Panc1 (cell line): ENCODE data around the gene SMAP1. TPM values are rescaled to one million over a fixed set of nuclear protein-coding genes. Genes with fewer than 3 reads are reported as not detected.

Source experiments
- ATAC-seq: fragments of 200-7000 bp; cut with Tn5 transposase; 2 replicates; pipeline ENCODE4 v1.9.1; 2020; ENCODE audit warnings: mild to moderate bottlenecking, moderate library complexity
- BruUV-seq: library from RNA; stranded (reverse); fragments of 400-500 nt; replicated peaks from 2 replicates; lab custom pipeline; 2021; lab: Mats Ljungman, UMichigan
- CTCF ChIA-PET: fragments of 300-600 bp; sonication (Branson Sonifier 250); formaldehyde crosslinking; loops from one replicate; lab custom pipeline; 2022; ENCODE audit warnings: antibody characterized with exemption; lab: Charles Lee
- POLR2A ChIA-PET: fragments of 300-600 bp; sonication (Branson Sonifier 250); formaldehyde crosslinking; loops from one replicate; lab custom pipeline; 2022; ENCODE audit warnings: antibody characterized with exemption; lab: Charles Lee
- DNase-seq: peaks from one replicate; pipeline ENCODE4 v3.0.0-alpha.2; 2010; ENCODE audit warnings: low read depth, low spot score
- H3K27ac ChIP-seq: 2 replicates; pipeline ENCODE4 v1.5.1; 2011; ENCODE audit warnings: mild to moderate bottlenecking, low read length, inconsistent platforms
- H3K27me3 ChIP-seq: fragments of 200-500 bp; sonication (Bioruptor generic); 2 replicates; pipeline ENCODE4 v1.6.0; 2014; ENCODE audit warnings: low read length, inconsistent platforms; ENCODE audit not compliant: control insufficient read depth, insufficient read depth
- H3K36me3 ChIP-seq: fragments of 200-500 bp; sonication (Bioruptor generic); 2 replicates; pipeline ENCODE4 v1.5.1; 2014; ENCODE audit warnings: inconsistent platforms, mild to moderate bottlenecking, low read length, moderate library complexity; ENCODE audit not compliant: control insufficient read depth, insufficient read depth
- H3K4me1 ChIP-seq: 2 replicates; pipeline ENCODE4 v1.5.1; 2011; ENCODE audit warnings: inconsistent platforms, mild to moderate bottlenecking, low read length, moderate library complexity; ENCODE audit not compliant: control insufficient read depth, insufficient read depth
- H3K4me3 ChIP-seq, 2 experiments: 2 replicates each; pipeline ENCODE4 v1.5.1; 2011 to 2012; ENCODE audit warnings: low read depth in 2 of 2, low read length in 2 of 2, mild to moderate bottlenecking in 2 of 2, inconsistent platforms in 1 of 2, moderate library complexity in 1 of 2
- H3K9me3 ChIP-seq: fragments of 200-500 bp; sonication (Bioruptor generic); 2 replicates; pipeline ENCODE4 v1.5.1; 2014; ENCODE audit warnings: low read depth, mild to moderate bottlenecking, inconsistent platforms, low read length, moderate library complexity; ENCODE audit not compliant: control insufficient read depth, insufficient read depth
- POLR2AphosphoS5 ChIP-seq: IDR thresholded peaks from 2 replicates; pipeline ENCODE4 v1.6.1; 2012; ENCODE audit warnings: mild to moderate bottlenecking, low read depth, low read length, moderate library complexity
- SIN3A ChIP-seq: IDR thresholded peaks from 2 replicates; pipeline ENCODE4 v1.6.1; 2012; ENCODE audit warnings: low read depth, mild to moderate bottlenecking, low read length, moderate library complexity, borderline replicate concordance; ENCODE audit not compliant: insufficient read depth
- TCF7L2 ChIP-seq: IDR thresholded peaks from 2 replicates; pipeline ENCODE4 v1.6.1; 2011; ENCODE audit warnings: mild to moderate bottlenecking, low read depth, low read length, inconsistent platforms
- in situ Hi-C: cut with HindIII; loops from 2 replicates; pipeline ENCODE4 v1.10.0; 2016; ENCODE audit warnings: low sequenced_read_pairs, low pct_unique_long_range_greater_than_20kb
- intact Hi-C: fragments of 100-400 bp; cut with micrococcal nuclease; formaldehyde crosslinking; loops from one replicate; pipeline ENCODE4 v1.10.0; 2022; ENCODE audit not compliant: unreplicated experiment
- total RNA-seq: library from RNA; stranded (reverse); gene quantifications from one replicate; pipeline ENCODE4 v1.2.1, GENCODE V29; 2021; ENCODE audit not compliant: unreplicated experiment
- TF ChIP-seq, protein P1 (sequence below): fragments of 450-650 bp; IDR thresholded peaks from 2 replicates; pipeline ENCODE4 v1.5.1; 2017; ENCODE audit warnings: mild to moderate bottlenecking
- TF ChIP-seq, protein P2 (sequence below), 2 experiments: IDR thresholded peaks; 2 replicates each; pipeline ENCODE4 v1.6.1; 2011 to 2012; ENCODE audit warnings: low read depth in 2 of 2, control low read depth in 1 of 2, low read length in 1 of 2, mild to moderate bottlenecking in 1 of 2, moderate library complexity in 1 of 2; ENCODE audit not compliant: insufficient read depth in 1 of 2

Gene SMAP1
- total RNA-seq, 1 experiment from 2014 or later: 41.9 TPM

DNA sequence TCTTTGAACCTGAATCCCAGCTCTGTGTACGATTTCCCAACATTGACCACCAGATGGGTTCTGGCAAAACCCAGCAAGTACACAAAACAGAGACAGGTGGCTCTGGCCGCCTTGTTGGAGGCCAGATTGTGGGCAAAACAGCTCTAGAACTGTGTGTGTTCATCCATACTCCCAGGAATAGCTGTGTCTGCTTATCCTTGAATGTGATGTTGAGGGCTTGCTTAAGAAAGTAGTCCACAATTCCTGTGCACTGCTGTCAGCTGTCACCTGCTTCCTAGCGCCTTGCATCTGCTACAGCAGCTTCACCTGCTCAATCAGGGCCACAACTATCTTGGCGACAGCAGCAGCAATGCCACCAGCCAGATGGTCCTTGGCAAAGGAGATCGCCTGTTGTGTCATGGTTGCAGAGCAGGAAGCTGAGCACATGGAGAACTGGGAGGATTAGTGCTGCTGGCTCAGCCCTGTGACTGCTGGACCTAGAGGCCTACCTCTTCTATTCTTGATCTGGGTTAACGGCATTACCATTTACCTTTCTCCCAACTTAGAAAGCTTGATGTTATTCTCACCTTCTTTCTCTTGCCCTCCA, 3.7 kb upstream of the SMAP1 start:
- CTCF ChIA-PET: no interaction called here
- ATAC-seq (no peak), DNase-seq (no peak)
- TF ChIP-seq POLR2AphosphoS5 (no peak), TCF7L2 (no peak), SIN3A (no peak)
- TF ChIP-seq, protein P1, sequence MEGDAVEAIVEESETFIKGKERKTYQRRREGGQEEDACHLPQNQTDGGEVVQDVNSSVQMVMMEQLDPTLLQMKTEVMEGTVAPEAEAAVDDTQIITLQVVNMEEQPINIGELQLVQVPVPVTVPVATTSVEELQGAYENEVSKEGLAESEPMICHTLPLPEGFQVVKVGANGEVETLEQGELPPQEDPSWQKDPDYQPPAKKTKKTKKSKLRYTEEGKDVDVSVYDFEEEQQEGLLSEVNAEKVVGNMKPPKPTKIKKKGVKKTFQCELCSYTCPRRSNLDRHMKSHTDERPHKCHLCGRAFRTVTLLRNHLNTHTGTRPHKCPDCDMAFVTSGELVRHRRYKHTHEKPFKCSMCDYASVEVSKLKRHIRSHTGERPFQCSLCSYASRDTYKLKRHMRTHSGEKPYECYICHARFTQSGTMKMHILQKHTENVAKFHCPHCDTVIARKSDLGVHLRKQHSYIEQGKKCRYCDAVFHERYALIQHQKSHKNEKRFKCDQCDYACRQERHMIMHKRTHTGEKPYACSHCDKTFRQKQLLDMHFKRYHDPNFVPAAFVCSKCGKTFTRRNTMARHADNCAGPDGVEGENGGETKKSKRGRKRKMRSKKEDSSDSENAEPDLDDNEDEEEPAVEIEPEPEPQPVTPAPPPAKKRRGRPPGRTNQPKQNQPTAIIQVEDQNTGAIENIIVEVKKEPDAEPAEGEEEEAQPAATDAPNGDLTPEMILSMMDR: no peak
- TF ChIP-seq, protein P2, sequence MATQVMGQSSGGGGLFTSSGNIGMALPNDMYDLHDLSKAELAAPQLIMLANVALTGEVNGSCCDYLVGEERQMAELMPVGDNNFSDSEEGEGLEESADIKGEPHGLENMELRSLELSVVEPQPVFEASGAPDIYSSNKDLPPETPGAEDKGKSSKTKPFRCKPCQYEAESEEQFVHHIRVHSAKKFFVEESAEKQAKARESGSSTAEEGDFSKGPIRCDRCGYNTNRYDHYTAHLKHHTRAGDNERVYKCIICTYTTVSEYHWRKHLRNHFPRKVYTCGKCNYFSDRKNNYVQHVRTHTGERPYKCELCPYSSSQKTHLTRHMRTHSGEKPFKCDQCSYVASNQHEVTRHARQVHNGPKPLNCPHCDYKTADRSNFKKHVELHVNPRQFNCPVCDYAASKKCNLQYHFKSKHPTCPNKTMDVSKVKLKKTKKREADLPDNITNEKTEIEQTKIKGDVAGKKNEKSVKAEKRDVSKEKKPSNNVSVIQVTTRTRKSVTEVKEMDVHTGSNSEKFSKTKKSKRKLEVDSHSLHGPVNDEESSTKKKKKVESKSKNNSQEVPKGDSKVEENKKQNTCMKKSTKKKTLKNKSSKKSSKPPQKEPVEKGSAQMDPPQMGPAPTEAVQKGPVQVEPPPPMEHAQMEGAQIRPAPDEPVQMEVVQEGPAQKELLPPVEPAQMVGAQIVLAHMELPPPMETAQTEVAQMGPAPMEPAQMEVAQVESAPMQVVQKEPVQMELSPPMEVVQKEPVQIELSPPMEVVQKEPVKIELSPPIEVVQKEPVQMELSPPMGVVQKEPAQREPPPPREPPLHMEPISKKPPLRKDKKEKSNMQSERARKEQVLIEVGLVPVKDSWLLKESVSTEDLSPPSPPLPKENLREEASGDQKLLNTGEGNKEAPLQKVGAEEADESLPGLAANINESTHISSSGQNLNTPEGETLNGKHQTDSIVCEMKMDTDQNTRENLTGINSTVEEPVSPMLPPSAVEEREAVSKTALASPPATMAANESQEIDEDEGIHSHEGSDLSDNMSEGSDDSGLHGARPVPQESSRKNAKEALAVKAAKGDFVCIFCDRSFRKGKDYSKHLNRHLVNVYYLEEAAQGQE (IDR thresholded peaks at IDR 0.05; ENCODE audit: insufficient read depth in 1 of 2, low read depth in 2 of 2, low read length in 1 of 2): no peak
- Histone ChIP-seq H3K9me3 (no peaks in the 10 kb centered on the region), H3K36me3 (no peaks in the 10 kb centered on the region), H3K4me3 (no peak overlapping the region), H3K4me1 (peaks cover 11% of the 10 kb centered on the region), H3K27ac (no peak overlapping the region), H3K27me3 (no peaks in the 10 kb centered on the region)
- POLR2A ChIA-PET: no interaction called here
- in situ Hi-C loops: no loop called here
- no TSS peak for BruUV-seq
- intact Hi-C loops: no loop called here

DNA sequence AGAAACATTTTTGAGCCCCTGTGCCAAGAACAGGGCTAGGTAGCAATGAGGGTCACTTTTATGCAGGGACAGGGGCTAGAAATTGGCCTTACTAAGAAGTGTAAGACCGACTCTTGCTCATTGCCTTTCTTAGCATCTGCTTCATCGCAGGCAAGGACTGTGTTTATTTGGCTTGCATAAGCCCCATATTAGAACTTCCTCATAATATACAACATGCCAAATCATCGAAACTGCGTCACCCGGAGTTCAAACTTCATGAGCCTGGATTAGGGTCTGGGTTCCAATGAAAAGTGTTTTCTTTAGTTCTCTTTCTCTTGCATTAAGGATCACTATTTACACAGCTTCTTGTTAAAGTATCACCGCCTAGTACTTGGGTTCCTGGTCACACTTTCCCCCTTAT, 977 bp upstream of the SMAP1 start:
- intact Hi-C loops (no loop called here), in situ Hi-C loops (no loop called here)
- Histone ChIP-seq H3K4me1 (peaks cover 22% of the 10 kb centered on the region), H3K9me3 (no peaks in the 10 kb centered on the region), H3K4me3 (no peak overlapping the region), H3K36me3 (no peaks in the 10 kb centered on the region), H3K27me3 (no peaks in the 10 kb centered on the region), H3K27ac (peak overlapping the region; percentile 94)
- POLR2A ChIA-PET: interaction anchor here (0.6 kb wide), 1 partner anchor 356 kb away, joined by 3 read pairs; no protein-coding TSS in a partner anchor
- TF ChIP-seq TCF7L2 (no peak), SIN3A (no peak), POLR2AphosphoS5 (no peak)
- TF ChIP-seq, protein P2 (IDR thresholded peaks at IDR 0.05; ENCODE audit: insufficient read depth in 1 of 2, low read depth in 2 of 2, low read length in 1 of 2): no peak
- TF ChIP-seq, protein P1: no peak
- ATAC-seq (no peak), DNase-seq (no peak)
- BruUV-seq: no TSS peak
- CTCF ChIA-PET: interaction anchor here (2.5 kb wide), 1 partner anchor 20 kb away, joined by 9 read pairs; no protein-coding TSS in a partner anchor
